Effector memory CD4-positive, alpha-beta T cell (primary cell): ENCODE results near the gene TULP1.

ENCODE experiments used
- DNase-seq, 3 donors: peaks; one replicate each; pipeline ENCODE4 v3.0.0-alpha.2; 2020
- H3K27ac ChIP-seq: 2 replicates; pipeline ENCODE4 v1.7.0; 2013; ENCODE audit warnings: mild to moderate bottlenecking, low read length, moderate library complexity; ENCODE audit not compliant: insufficient read depth, poor library complexity, severe bottlenecking
- H3K27me3 ChIP-seq: replicated peaks from 2 replicates; pipeline ENCODE4 v1.7.0; 2013; ENCODE audit warnings: mild to moderate bottlenecking, low read length; ENCODE audit not compliant: insufficient read depth, control insufficient read depth, poor library complexity, severe bottlenecking
- H3K36me3 ChIP-seq: 2 replicates; pipeline ENCODE4 v1.7.0; 2013; ENCODE audit warnings: mild to moderate bottlenecking, low read length, moderate library complexity; ENCODE audit not compliant: control insufficient read depth, insufficient read depth
- H3K4me1 ChIP-seq: 2 replicates; pipeline ENCODE4 v1.7.0; 2013; ENCODE audit warnings: low read length, mild to moderate bottlenecking; ENCODE audit not compliant: control insufficient read depth, insufficient read depth, poor library complexity, severe bottlenecking
- H3K4me3 ChIP-seq: 2 replicates; pipeline ENCODE4 v1.7.0; 2013; ENCODE audit warnings: low read length, low read depth, mild to moderate bottlenecking; ENCODE audit not compliant: insufficient read depth, poor library complexity, severe bottlenecking
- H3K9me3 ChIP-seq: 2 replicates; pipeline ENCODE4 v1.7.0; 2013; ENCODE audit warnings: mild to moderate bottlenecking, low read length, moderate library complexity; ENCODE audit not compliant: control insufficient read depth

TULP1 gene

GRCh38 chr6:35470663-35471120 lies 42.0 kb downstream of the TULP1 start:
- H3K9me3 ChIP-seq, result no peaks in the 10 kb centered on the region
- H3K27ac ChIP-seq, result peak overlapping the region; percentile 27
- H3K4me3 ChIP-seq, result no peak overlapping the region
- peaks cover 33% of the 10 kb centered on the region for H3K36me3 ChIP-seq
- no peaks in the 10 kb centered on the region for H3K27me3 ChIP-seq
- peaks cover 19% of the 10 kb centered on the region for H3K4me1 ChIP-seq
- no peak for DNase-seq

DNA sequence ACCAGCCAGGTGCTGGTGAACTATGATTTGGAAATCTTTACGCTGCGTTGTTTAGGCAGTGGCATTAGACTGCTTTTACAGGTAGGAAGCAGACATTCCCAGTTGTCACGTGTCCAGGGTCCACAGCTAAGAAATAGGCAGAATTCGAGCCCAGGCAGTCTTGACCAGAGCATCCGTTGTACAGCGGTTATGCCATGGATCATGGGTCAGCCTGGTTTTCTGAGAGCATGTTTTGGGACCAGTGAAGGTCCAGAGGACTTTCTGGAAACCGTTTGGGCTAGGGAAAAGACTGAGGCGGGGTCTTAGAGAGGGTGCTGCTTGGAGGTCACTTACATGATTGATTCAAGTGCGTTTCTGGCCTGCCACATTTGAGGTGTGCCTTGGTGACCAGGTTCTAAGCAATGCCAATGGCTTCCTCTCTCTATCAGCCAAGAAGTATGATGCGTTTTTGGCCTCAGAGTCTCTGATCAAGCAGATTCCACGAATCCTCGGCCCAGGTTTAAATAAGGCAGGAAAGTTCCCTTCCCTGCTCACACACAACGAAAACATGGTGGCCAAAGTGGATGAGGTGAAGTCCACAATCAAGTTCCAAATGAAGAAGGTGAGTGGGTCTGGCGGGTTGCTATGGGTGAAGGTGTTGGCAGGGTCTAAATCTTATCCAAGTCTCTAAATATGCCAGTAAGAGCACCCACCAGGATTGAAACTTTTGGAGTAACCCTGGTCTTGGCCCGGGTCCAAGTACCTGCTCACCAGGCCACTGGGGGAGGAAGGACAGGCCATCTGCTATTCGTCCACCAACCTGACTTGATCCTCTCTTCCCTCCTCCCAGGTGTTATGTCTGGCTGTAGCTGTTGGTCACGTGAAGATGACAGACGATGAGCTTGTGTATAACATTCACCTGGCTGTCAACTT lies 42.7 kb downstream of the TULP1 start:
- Histone ChIP-seq H3K4me1 (peaks cover 19% of the 10 kb centered on the region), H3K36me3 (peaks cover 33% of the 10 kb centered on the region), H3K4me3 (peak overlapping the region; percentile 72), H3K9me3 (no peaks in the 10 kb centered on the region), H3K27me3 (no peaks in the 10 kb centered on the region), H3K27ac (peak overlapping the region; percentile 86)
- no peak for DNase-seq

GRCh38 chr6:35468980-35469750 lies 43.5 kb downstream of the TULP1 start:
- peaks cover 19% of the 10 kb centered on the region for H3K4me1 ChIP-seq
- H3K4me3 ChIP-seq, result peak overlapping the region; percentile 72
- H3K9me3 ChIP-seq, result no peaks in the 10 kb centered on the region
- DNase-seq, result no peak
- peak overlapping the region; percentile 86 for H3K27ac ChIP-seq
- H3K36me3 ChIP-seq, result peaks cover 27% of the 10 kb centered on the region
- H3K27me3 ChIP-seq, result no peaks in the 10 kb centered on the region

DNA sequence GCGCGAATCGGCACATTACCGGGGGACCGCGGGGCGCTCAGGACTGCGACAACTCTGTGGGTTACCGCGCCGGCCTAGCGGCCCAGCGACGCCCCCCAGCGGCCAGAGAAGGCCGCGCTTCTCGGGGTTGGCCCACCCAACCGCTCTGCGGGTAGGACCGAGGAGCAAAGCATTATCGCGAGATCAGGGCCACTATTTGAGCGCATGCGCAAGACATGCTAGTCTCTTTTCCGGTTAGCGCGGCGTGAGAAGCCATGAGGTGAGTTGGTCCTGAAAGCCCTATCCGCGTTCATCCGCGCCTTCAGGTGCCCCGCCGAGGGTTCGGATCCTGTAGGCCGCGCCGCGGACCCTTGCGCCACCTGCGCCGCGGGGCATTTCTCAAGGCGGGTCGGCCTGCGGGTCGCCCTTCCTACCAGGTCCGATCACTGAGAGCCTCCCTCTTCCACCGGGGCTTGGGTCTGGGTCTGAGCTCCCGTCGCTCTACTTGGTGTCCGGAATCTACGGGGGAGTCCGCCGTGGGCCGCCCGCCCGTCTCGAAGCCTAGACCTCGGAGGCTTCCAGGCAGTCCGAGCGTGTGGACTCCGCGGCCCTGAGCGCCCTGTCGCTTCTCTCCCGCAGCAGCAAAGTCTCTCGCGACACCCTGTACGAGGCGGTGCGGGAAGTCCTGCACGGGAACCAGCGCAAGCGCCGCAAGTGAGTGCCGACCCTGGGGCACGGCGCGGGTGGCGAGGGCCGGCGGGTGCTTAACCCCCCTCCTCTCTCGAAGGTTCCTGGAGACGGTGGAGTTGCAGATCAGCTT lies 44.3 kb downstream of the TULP1 start, which contains the start of gene RPL10A:
RPL10A (plus strand) TSS at position 221 of the 799 bp plus-strand sequence; CDS start at position 255, 34 bp downstream.
- Histone ChIP-seq H3K9me3 (no peaks in the 10 kb centered on the region), H3K4me1 (peaks cover 19% of the 10 kb centered on the region), H3K27ac (peak within 1 kb of the TSS; percentile 86), H3K36me3 (peaks cover 23% of the 10 kb centered on the region), H3K4me3 (peak within 1 kb of the TSS; percentile 72), H3K27me3 (no peaks in the 10 kb centered on the region)
- peak; percentile 91 to 94 (median 93) for DNase-seq

- no peak overlapping the region for H3K4me3 ChIP-seq
- H3K4me1 ChIP-seq, result peaks cover 19% of the 10 kb centered on the region
- peaks cover 17% of the 10 kb centered on the region for H3K36me3 ChIP-seq
- no peaks in the 10 kb centered on the region for H3K27me3 ChIP-seq
- no peak for DNase-seq
- H3K27ac ChIP-seq, result no peak overlapping the region
- no peaks in the 10 kb centered on the region for H3K9me3 ChIP-seq
Measured at GRCh38 chr6:35465646-35466045, 47.0 kb downstream of the TULP1 start.

DNA sequence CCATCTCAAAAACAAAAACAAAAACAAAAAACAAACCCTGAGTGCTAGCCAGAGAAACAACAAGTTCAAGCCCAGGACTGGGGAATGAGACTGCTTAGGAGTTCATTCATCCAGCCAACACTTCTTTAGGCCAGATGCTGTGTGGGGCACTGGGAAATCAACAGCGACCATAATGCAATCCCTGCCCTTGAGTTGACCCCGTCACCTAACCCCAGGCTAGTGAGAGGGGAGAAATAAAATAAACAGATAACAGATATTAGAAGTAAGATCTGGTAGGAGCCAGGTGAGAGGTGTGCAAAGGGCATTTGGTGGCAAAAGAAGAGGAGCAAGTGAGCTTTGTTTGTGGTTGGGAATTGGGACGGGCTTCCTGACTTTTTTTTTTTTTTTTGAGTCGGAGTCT lies 49.4 kb downstream of the TULP1 start:
- Histone ChIP-seq H3K36me3 (peaks cover 13% of the 10 kb centered on the region), H3K27me3 (no peaks in the 10 kb centered on the region), H3K4me1 (no peaks in the 10 kb centered on the region), H3K4me3 (no peak overlapping the region), H3K9me3 (no peaks in the 10 kb centered on the region), H3K27ac (no peak overlapping the region)
- no peak for DNase-seq

- Histone ChIP-seq H3K27me3 (no peaks in the 10 kb centered on the region), H3K4me1 (no peaks in the 10 kb centered on the region), H3K4me3 (no peak overlapping the region), H3K27ac (no peak overlapping the region), H3K36me3 (peaks cover 14% of the 10 kb centered on the region), H3K9me3 (no peaks in the 10 kb centered on the region)
- DNase-seq, result no peak
Measured at GRCh38 chr6:35461270-35461669, 51.4 kb downstream of the TULP1 start.

DNA sequence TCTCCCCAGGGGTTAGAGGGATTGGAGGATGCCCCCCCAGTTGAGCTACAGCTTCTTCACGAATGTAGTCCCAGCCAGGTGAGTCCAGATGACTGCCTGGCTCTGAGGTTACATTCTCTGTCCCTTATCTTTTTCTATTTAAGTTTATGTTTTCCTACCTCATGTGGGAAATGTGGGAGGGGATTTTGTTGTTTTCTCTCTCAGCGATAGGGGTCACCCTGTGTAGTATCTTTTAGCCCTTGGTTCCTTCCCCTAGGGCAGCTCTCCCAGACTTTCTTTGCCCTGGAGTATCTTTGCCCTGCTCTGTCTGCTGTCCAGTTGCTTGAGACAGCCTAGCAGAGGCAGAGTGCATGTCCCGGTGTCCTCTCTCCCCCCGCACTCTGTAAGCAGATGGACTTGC lies 54.8 kb downstream of the TULP1 start:
- H3K4me3 ChIP-seq, result no peak overlapping the region

DNA sequence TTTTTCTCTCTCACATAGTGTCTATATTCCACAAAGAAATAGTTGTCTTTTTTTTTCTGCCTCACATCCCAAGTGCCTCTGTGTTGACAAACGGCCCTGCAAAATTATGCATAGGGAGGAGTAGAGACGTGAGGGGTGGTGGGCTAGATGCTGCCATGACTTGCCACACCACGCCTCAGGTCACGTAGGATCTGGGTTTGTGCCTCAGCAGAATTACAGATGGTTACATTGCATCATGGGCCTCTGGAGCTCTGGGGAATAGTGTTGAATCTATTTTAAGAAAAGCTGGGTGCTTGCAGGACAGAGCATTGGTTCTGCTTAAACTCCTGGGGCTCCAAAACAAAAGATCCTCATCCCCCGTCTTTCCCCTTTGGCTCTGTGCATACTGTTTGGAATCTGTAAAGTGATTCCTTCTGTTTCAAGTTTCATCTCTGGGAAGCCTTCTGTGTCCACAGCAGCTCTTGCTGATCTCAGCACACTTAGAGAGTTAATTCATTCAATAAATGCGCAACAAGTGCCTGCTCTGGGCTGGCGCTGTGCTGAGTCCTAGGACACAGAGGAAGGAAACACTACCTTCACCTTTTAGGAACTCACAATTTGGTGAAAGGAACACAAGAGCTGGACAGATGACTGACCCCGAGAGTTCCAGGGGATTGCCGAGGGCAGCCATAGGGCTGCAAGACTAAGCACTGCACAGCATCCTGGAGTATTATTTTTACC lies 58.1 kb downstream of the TULP1 start:
- H3K4me3 ChIP-seq, result no peak overlapping the region
- H3K27me3 ChIP-seq, result no peaks in the 10 kb centered on the region
- no peak for DNase-seq
- H3K36me3 ChIP-seq, result peaks cover 9% of the 10 kb centered on the region
- no peaks in the 10 kb centered on the region for H3K9me3 ChIP-seq
- peaks cover 10% of the 10 kb centered on the region for H3K4me1 ChIP-seq
- H3K27ac ChIP-seq, result no peak overlapping the region

More for the DNA sequence above, 54.8 kb downstream of the TULP1 start:
- H3K27me3 ChIP-seq, result no peaks in the 10 kb centered on the region
- no peak for DNase-seq
- H3K9me3 ChIP-seq, result no peaks in the 10 kb centered on the region
- H3K4me1 ChIP-seq, result peaks cover 3% of the 10 kb centered on the region
- H3K36me3 ChIP-seq, result peaks cover 13% of the 10 kb centered on the region
- no peak overlapping the region for H3K27ac ChIP-seq
